Iris pigment epithelial cell (primary cell): ENCODE results near the gene FAM20A.
"Not testable (repeated sequence)": the region's sequence is repeated elsewhere in the genome, so short reads cannot be mapped to it uniquely, and the experiment has no call there.

Source experiments
- DNase-seq: peaks from one replicate; pipeline ENCODE4 v3.0.0-alpha.2; 2011; ENCODE audit warnings: low read depth

The FAM20A gene

GRCh38 chr17:68492394-68493054 is 108.6 kb downstream of the FAM20A start:
- not testable (repeated sequence) for DNase-seq

DNA sequence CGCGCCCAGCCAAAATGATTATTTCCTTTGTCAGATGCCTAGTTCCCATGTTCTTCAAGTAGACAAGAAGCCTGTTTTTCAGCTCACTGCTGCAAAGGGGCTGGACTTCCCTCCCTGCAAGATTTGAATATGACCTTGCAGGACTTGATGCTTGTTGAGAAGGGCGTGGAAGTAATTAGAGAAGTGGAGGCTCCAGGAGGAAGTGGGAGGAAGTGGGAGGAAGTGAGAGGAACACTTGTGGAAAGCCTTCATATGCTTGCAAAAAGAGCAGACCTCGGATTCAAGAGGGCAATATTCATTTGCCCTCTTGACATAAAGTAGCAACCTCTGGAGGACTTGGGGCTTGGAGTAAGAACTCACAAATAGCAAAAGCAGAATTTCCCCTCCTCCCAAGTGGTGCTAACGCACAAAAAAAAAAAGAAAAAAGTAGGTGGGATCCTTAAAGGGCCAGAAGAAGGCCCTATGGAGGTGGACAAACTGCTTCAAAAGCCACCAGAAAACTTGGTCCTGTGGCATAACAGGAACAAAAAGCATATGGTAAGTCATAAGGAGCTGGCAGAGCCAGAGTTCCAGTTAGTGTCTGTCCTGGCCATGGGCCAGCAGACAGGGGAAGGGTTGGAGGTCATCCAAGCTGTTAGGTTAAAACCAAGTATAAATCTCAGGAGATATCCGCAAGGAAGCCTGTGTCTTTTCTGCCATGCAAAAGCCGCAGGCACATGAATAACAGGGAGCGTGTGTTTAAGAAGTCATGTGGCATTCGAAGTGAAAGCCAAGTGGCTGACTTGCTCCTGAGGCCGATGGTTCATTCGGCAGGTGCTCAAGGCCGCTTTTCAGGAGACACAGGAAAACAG is 109.6 kb downstream of the FAM20A start:
- DNase-seq, result no peak

DNA sequence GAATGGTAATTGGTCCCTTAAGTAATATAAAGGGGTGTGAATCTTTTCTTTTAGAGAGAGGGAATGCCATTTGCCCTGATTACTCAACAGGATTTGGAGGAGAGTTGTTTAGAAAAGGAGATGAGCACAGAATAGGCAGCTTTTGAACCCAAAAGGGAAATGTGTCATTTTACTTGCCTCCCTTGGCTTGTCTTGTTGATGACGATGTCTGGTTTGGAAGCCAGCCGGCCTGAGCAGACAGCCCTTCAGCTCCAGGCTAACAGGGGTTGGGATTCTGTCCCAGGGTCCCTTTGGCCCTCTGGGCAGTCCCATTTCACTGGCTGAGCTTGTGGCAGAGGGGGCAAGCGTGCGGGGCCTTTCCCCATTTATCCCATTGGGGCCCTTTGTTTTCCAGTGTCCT is 111.2 kb downstream of the FAM20A start:
- no peak for DNase-seq
